ENCODE measurements around the gene NEK7. TPM values are rescaled to one million over a fixed set of nuclear protein-coding genes. Genes with fewer than 3 reads are reported as not detected.

Gene NEK7
- total RNA-seq, 2 donors from 2014 or later, result 55.9 to 64.9 TPM

- no peak for ATAC-seq (replicated peaks in 1 of 2)
- Mint-ChIP-seq H3K27me3 (ENCODE audit: low read depth) (peaks cover 5% of the 10 kb centered on the region), H3K4me1 (ENCODE audit: low read depth) (no peaks in the 10 kb centered on the region), H3K27ac (no peak overlapping the region), H3K36me3 (ENCODE audit: insufficient read depth in 2 of 2) (no peaks in the 10 kb centered on the region), H3K9me3 (no peaks in the 10 kb centered on the region), H3K4me3 (no peak overlapping the region)
- DNase-seq, result no peak
These were observed 189.4 kb downstream of the NEK7 start for GRCh38 chr1:198346178-198346577.

DNA sequence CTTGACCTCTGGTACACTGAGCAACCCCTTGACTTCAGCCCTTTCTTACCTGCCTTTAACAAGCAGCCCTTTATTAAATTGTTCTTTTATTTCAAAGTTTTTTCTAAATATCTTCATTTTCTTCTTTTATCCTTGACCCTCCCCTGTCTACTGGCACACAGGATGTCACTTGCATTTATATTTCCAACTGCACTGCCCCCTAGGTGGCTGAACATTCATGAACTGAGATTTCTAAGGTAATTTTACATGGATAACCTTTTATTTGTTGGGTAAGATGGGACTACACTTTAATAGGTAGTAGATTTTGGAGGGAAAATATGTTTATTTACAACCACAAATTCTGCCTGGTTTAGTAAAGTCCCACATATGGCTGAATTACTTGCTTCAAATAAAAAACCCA, 193.7 kb downstream of the NEK7 start:
- H3K36me3 Mint-ChIP-seq (ENCODE audit: insufficient read depth in 2 of 2), result no peaks in the 10 kb centered on the region
- no peak for DNase-seq
- ATAC-seq (replicated peaks in 1 of 2), result no peak
- H3K4me1 Mint-ChIP-seq (ENCODE audit: low read depth), result peaks cover 13% of the 10 kb centered on the region
- no peaks in the 10 kb centered on the region for H3K9me3 Mint-ChIP-seq
- no peaks in the 10 kb centered on the region for H3K27me3 Mint-ChIP-seq (ENCODE audit: low read depth)
- no peak overlapping the region for H3K4me3 Mint-ChIP-seq
- H3K27ac Mint-ChIP-seq, result no peak overlapping the region

DNA sequence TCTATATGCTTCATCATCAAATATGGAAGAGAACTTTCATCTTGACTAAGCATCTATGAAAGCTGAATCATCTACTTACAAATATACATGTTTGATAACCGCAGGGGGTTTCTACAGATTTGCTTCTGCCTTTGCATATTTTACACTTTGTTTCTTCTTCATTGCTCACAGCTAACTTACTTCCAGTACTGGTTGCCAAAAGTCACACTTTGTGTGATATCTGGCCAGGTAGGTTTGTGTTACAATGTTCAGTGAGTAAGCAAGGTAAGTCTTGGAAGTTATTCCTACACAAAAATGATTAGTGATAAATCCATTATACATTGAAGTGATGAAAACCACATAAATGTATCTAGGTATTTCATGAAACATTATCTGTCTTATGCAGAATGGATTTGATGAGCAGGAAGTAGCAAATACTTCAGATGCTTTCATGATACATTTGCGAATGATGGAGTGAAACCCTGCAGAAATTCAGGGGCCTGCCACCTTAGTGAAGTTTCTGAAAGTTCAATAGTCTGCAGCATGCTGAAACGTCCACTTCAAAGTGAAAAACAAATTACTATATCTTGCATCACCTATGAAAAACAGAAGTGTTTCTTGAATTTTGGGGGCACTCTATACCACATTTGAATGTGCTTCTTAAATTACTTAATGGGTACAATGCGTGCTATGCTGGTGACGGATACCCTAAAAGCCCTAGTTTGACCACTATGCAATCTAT, 196.3 kb downstream of the NEK7 start:
- peak; percentile 62 to 80 for ATAC-seq (replicated peaks in 1 of 2)
- DNase-seq, result peak in 1 of 2 donors; percentile 5
- Mint-ChIP-seq H3K9me3 (no peaks in the 10 kb centered on the region), H3K36me3 (ENCODE audit: insufficient read depth in 2 of 2) (no peaks in the 10 kb centered on the region), H3K27ac (peak overlapping the region; percentile 54), H3K27me3 (ENCODE audit: low read depth) (no peaks in the 10 kb centered on the region), H3K4me3 (peak overlapping the region in 1 of 2 donors; percentile 39), H3K4me1 (ENCODE audit: low read depth) (peaks cover 15% of the 10 kb centered on the region)

- no peaks in the 10 kb centered on the region for H3K36me3 Mint-ChIP-seq (ENCODE audit: insufficient read depth in 2 of 2)
- ATAC-seq (replicated peaks in 1 of 2) (peak; percentile 71 to 76), DNase-seq (no peak)
- no peaks in the 10 kb centered on the region for H3K27me3 Mint-ChIP-seq (ENCODE audit: low read depth)
- H3K9me3 Mint-ChIP-seq, result no peaks in the 10 kb centered on the region
- no peak overlapping the region for H3K27ac Mint-ChIP-seq
- peaks cover 16% of the 10 kb centered on the region for H3K4me1 Mint-ChIP-seq (ENCODE audit: low read depth)
- no peak overlapping the region for H3K4me3 Mint-ChIP-seq
These were observed 201.1 kb downstream of the NEK7 start for GRCh38 chr1:198357937-198358336.

GRCh38 chr1:198359024-198359653, 202.3 kb downstream of the NEK7 start:
- no peak overlapping the region for H3K4me3 Mint-ChIP-seq
- ATAC-seq (replicated peaks in 1 of 2) (no peak), DNase-seq (peak in 1 of 2 donors; percentile 7)

DNA sequence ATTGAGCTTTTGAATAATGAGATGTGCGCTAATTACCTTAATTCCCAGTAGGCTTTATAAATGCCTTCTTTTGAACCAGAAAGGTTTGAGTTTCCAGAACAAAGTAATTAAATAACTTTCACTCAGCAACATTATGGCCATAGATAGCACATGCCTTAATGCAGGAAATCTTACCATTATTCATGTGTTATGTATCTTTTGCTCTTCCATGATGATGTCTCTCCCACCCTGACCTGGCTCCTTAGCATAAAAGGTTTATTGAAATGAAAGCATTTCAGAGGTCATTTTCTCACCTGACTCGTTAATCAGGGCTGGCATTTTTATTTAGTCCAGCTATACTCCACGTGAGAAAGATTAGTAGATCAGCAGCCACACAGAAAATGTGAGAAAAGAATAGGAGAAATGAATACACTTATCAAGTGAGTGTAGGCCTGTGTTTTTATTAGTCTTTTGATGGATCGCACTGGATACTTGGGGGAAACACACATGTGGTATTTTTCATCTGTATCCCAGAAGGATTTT, 203.5 kb downstream of the NEK7 start:
- no peaks in the 10 kb centered on the region for H3K27me3 Mint-ChIP-seq (ENCODE audit: low read depth)
- no peaks in the 10 kb centered on the region for H3K9me3 Mint-ChIP-seq
- peaks cover 12% of the 10 kb centered on the region for H3K4me1 Mint-ChIP-seq (ENCODE audit: low read depth)
- H3K27ac Mint-ChIP-seq, result no peak overlapping the region
- no peak for ATAC-seq (replicated peaks in 1 of 2)
- no peak for DNase-seq
- no peaks in the 10 kb centered on the region for H3K36me3 Mint-ChIP-seq (ENCODE audit: insufficient read depth in 2 of 2)
- H3K4me3 Mint-ChIP-seq, result no peak overlapping the region

More at GRCh38 chr1:198359024-198359653, 202.3 kb downstream of the NEK7 start:
- Mint-ChIP-seq H3K27me3 (ENCODE audit: low read depth) (no peaks in the 10 kb centered on the region), H3K27ac (no peak overlapping the region), H3K9me3 (no peaks in the 10 kb centered on the region), H3K36me3 (ENCODE audit: insufficient read depth in 2 of 2) (no peaks in the 10 kb centered on the region), H3K4me1 (ENCODE audit: low read depth) (peaks cover 12% of the 10 kb centered on the region)

- Mint-ChIP-seq H3K4me1 (ENCODE audit: low read depth) (peaks cover 12% of the 10 kb centered on the region), H3K27me3 (ENCODE audit: low read depth) (no peaks in the 10 kb centered on the region)
These were observed 204.5 kb downstream of the NEK7 start for GRCh38 chr1:198361237-198361767.

GRCh38 chr1:198363625-198364151, 206.9 kb downstream of the NEK7 start:
- H3K27me3 Mint-ChIP-seq (ENCODE audit: low read depth), result no peaks in the 10 kb centered on the region
- H3K9me3 Mint-ChIP-seq, result peaks cover 2 to 3% of the 10 kb centered on the region in 2 donors
- H3K4me3 Mint-ChIP-seq, result peak overlapping the region in 1 of 2 donors; percentile 12
- DNase-seq (peak in 1 of 2 donors; percentile 7), ATAC-seq (replicated peaks in 1 of 2) (peak; percentile 71 to 94)
- H3K36me3 Mint-ChIP-seq (ENCODE audit: insufficient read depth in 2 of 2), result peaks cover 4 to 6% of the 10 kb centered on the region in 2 donors
- H3K4me1 Mint-ChIP-seq (ENCODE audit: low read depth), result peaks cover 6% of the 10 kb centered on the region
- H3K27ac Mint-ChIP-seq, result no peak overlapping the region

More at GRCh38 chr1:198361237-198361767, 204.5 kb downstream of the NEK7 start:
- Mint-ChIP-seq H3K27ac (no peak overlapping the region), H3K9me3 (no peaks in the 10 kb centered on the region), H3K4me3 (no peak overlapping the region), H3K36me3 (ENCODE audit: insufficient read depth in 2 of 2) (peaks cover 0 to under 1% of the 10 kb centered on the region in 2 donors)
- ATAC-seq (replicated peaks in 1 of 2) (no peak), DNase-seq (no peak)

GRCh38 chr1:198364471-198364870, 207.7 kb downstream of the NEK7 start:
- Mint-ChIP-seq H3K9me3 (peaks cover 3 to 4% of the 10 kb centered on the region in 2 donors), H3K27ac (no peak overlapping the region), H3K4me1 (ENCODE audit: low read depth) (peaks cover 6% of the 10 kb centered on the region), H3K27me3 (ENCODE audit: low read depth) (no peaks in the 10 kb centered on the region), H3K4me3 (no peak overlapping the region), H3K36me3 (ENCODE audit: insufficient read depth in 2 of 2) (peaks cover 6 to 9% of the 10 kb centered on the region in 2 donors)
- no peak for ATAC-seq (replicated peaks in 1 of 2)
- no peak for DNase-seq

GRCh38 chr1:198367296-198367695, 210.5 kb downstream of the NEK7 start:
- H3K27me3 Mint-ChIP-seq (ENCODE audit: low read depth), result no peaks in the 10 kb centered on the region
- no peak overlapping the region for H3K4me3 Mint-ChIP-seq
- peaks cover 4 to 7% of the 10 kb centered on the region in 2 donors for H3K9me3 Mint-ChIP-seq
- peaks cover 8 to 11% of the 10 kb centered on the region in 2 donors for H3K36me3 Mint-ChIP-seq (ENCODE audit: insufficient read depth in 2 of 2)
- H3K4me1 Mint-ChIP-seq (ENCODE audit: low read depth), result peaks cover 6% of the 10 kb centered on the region
- no peak overlapping the region for H3K27ac Mint-ChIP-seq
- DNase-seq (no peak), ATAC-seq (replicated peaks in 1 of 2) (peak in 1 of 2 donors; percentile 51)

DNA sequence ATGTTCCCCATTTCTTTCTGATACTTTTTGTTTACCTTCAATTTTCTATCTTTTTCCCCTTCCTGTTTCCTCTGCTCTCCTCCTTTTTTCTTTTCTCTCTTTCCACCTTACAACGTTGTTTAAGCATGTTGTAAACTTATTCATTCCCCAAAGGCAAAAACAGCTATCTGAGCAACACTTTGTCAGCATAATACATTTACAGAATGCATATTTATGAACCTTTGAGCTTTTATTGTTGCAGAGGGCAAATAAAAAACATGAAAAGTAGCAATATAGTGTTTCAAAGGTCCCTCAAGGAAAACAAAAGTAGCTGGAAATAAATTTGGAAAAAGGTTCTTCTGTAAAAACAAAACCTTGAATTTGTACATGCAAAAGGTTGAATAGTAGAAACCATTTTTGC, 214.2 kb downstream of the NEK7 start:
- DNase-seq (no peak), ATAC-seq (replicated peaks in 1 of 2) (no peak)
- Mint-ChIP-seq H3K9me3 (peaks cover 13 to 16% of the 10 kb centered on the region in 2 donors), H3K4me1 (ENCODE audit: low read depth) (no peaks in the 10 kb centered on the region), H3K4me3 (no peak overlapping the region), H3K27ac (no peak overlapping the region), H3K27me3 (ENCODE audit: low read depth) (no peaks in the 10 kb centered on the region), H3K36me3 (ENCODE audit: insufficient read depth in 2 of 2) (peaks cover 19 to 26% of the 10 kb centered on the region in 2 donors)

Measured in activated T-cell treated with anti-CD3 and anti-CD28 coated beads, Interleukin-2, amount 50 U/mL, for 72 hours (primary cell).